Measurements from ENCODE around the gene FAM13C.
A peak's percentile ranks its signal among the peaks of the same experiment; 100 is the strongest.
"Not testable (repeated sequence)": the region's sequence is repeated elsewhere in the genome, so short reads cannot be mapped to it uniquely, and the experiment has no call there.

The FAM13C gene

GRCh38 chr10:59362144-59362958 is at the start of gene FAM13C:
Gene FAM13C, minus strand, starts transcription at chr10:59362549. Its CDS starts 89 bp downstream, at chr10:59362460.
- no peak for DNase-seq

DNA sequence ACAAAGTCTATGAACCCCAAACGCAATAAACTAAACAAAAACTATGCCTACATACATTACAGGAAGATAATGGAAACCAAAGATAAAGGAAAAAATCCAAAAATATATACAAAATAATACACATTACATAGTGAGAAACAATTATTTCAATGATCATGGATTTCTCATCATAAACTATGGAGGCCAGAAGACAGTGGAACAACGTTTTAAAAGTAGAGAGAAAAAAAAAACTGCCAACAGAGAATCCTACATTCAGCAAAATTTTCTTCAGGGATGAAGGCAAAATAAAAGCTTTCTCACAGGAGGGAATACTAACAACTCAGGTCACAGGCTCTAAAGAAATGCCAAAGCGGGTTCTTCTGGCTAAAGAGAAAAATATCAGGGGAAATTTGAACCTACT is 42.9 kb upstream of the FAM13C start:
- no peak for DNase-seq

GRCh38 chr10:59400214-59400613 is 37.9 kb upstream of the FAM13C start:
- no peak for DNase-seq

- DNase-seq = not testable (repeated sequence)
Measured at GRCh38 chr10:59399329-59399728, 37.0 kb upstream of the FAM13C start.

DNA sequence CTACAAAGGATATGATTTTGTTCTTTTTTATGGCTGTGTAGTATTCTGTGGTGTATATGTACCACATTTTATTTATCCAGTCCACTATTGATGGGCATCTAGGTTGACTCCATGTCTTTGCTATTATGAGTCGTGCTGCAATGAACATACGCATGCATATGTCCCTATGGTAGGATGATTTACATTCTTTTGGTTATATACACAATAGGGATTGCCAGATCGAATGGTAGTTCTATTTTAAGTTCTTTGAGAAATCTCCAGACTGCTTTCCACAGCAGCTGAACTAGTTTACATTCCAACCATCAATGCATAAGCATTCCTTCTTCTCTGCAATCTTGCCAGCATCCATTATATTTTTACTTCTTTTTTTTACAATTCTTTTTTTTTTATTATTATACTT is 35.6 kb upstream of the FAM13C start:
- DNase-seq = no peak

GRCh38 chr10:59395984-59396383 is 33.6 kb upstream of the FAM13C start:
- no peak for DNase-seq

GRCh38 chr10:59393349-59393748 is 31.0 kb upstream of the FAM13C start:
- no peak for DNase-seq

- no peak for DNase-seq
Measured at GRCh38 chr10:59391060-59391459, 28.7 kb upstream of the FAM13C start.

DNA sequence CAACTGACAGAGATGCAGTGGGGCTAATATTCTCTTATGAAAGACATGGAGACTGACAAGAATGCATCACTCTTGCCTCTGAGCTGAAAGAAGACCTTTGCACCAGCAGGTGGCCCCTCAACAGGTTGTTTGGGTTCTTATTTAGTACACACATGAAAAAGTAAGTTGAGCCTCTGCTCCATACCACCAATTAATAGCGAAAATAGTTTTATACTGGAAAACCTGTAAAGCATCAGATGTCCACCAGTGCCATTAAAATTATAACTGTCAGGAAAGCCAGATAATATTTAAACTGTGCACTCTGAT is 26.3 kb upstream of the FAM13C start:
- no peak for DNase-seq

GRCh38 chr10:59387951-59388670 is 25.8 kb upstream of the FAM13C start:
- peak in 1 of 2 experiments; percentile 7 for DNase-seq

DNA sequence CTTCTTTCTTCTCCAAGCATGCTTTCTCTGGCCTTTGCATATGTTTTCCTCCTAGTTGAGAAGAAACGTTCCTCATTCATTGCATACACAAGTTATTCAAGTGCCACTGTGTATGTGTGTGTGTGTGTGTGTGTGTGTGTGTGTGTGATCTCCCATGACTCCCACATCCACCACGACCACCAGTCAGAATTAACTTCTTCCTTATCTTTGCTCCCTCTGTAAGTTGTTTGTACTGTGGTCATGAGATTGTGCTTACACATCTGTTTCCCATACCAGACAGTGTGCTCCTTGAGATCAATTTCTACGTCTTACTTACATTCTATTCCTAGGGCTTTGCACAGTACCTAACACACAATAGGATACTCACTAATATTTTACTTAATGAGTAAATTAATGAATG is 22.4 kb upstream of the FAM13C start:
- no peak for DNase-seq

DNA sequence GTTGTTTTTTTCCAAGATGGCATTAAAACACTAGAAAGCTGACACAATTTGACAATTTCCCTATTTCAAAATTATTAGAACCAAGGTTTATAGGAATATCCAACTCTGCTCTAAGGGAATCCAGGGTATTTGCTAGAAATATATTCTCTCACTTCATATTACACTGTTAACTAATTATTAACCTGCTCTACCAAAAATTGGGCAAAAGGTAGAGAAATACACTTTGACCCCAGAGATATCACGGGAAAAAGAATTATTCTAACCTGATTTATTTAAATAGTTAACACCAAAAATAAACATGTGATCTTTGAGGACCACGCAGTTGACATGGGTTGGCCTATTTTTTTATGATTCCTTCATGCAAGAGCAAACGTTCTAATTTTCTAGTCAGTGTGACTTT is 21.6 kb upstream of the FAM13C start:
- DNase-seq = no peak

DNA sequence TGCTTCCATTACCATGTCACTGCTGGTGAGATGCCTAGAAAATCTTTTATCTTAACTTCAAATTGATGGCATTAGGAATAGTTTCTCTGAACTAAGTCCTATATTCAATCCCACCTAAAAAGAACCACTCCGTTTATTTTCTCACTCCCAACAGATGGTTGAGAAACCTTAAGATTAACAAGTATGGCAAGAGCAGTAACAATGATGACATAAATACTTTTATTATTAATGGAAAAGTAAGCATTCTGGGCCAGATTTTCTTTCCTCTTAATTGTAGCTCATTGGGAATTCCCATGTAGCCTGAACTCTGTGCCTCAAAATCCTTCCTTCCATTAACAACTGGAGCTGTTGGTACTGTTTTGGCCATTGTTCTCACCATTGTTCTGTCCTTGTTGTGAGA is 21.1 kb upstream of the FAM13C start:
- DNase-seq = no peak

GRCh38 chr10:59382831-59383295 is 20.5 kb upstream of the FAM13C start:
- no peak for DNase-seq

- DNase-seq = no peak
Measured at GRCh38 chr10:59381687-59382086, 19.3 kb upstream of the FAM13C start.

- no peak for DNase-seq
Measured at GRCh38 chr10:59376846-59377245, 14.5 kb upstream of the FAM13C start.

DNA sequence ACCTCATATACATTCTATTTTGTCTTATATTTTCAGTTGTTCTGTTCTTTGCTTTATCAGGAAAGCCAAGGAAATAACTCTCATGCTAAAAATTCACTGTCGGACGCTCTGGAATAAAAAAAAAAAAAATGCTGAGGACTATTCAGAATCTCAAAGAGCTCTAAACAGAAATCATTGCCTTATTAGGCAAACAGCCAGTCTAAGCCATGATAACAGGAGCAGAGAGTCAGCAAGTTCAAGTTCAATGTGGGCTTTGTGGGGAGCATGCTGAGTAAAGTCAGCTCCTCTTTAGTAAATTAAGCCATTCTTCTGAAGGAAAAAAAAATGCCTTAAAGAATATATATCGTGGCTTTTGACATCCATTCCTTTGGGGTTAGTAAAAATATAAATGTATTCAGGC is 13.6 kb upstream of the FAM13C start:
- DNase-seq = no peak

- DNase-seq = no peak
Measured at GRCh38 chr10:59374916-59375315, 12.6 kb upstream of the FAM13C start.

DNA sequence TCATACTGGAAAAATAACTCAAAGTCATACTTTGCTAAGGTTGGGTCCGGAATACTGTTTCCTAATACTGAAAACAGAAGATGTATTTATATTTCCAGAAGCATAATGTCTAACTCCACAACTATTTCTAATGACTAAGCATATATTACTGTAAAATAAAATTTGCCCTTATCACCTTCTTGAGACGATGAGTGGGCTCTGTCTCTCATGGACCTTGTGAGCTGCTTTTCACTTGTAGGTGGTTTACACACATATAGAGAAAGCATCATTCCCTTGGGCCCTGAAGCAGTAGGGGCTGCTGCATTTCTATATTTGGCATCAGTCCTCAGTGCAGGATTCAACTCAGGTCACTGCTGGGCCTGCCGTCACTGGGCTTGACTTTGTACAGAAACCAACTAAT is 10.7 kb upstream of the FAM13C start:
- no peak for DNase-seq

DNA sequence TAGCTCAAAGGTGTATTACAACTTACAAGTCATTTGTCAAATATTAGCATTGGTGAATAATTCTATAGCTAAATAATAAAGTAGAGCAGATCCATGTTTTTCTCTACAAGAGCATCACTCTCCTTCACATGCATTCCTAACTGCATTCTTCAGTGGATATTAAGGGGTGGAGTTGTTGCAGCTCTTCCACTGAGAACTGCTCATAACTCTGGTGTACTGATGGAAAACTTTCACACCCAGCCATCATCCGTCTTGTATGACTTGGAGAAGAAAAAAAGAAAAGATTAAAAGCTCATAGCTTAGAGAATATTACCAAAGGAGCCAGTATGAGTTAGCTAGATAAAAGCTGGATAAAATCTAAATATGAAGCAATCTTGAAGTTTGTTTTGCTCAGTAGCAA is 10.2 kb upstream of the FAM13C start:
- no peak for DNase-seq

- no peak for DNase-seq
Measured at GRCh38 chr10:59366290-59366689, 3.9 kb upstream of the FAM13C start.

- no peak for DNase-seq
Measured at GRCh38 chr10:59363446-59363958, 1.2 kb upstream of the FAM13C start.

DNA sequence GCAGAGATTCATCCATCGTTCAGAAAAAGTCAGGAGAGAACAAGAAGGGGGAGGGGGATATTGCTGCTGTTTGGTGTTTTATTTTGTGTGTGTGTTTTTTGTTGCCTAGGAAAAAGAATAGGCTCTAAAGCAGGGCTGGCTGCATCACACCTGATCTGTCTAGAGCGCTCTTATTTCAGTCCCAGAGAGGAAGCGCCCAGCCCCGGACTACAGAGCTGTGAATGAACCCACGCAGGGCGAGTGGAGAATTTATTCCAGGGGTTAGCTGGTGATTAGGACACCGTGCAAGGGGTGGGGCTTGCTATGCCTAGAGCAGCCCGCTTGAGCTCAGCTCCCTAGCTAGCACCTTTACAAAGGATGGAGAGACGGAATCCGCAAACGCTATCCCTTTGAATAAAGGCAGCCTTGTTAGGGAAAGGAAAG is 621 bp upstream of the FAM13C start:
- DNase-seq = no peak

GRCh38 chr10:59361663-59362143 is 646 bp downstream of the FAM13C start:
- no peak for DNase-seq
